ENCODE measurements around the gene GAS5.
"Not testable (repeated sequence)": the region's sequence is repeated elsewhere in the genome, so short reads cannot be mapped to it uniquely, and the experiment has no call there.

The GAS5 gene

GRCh38 chr1:173868266-173869020, 654 bp upstream of the GAS5 start, which contains the start of gene ZBTB37:
ZBTB37 (plus strand) TSS chr1:173868380; CDS start chr1:173870226, 1,846 bp downstream.
- DNase-seq = peak; percentile 95 to 97

- no peak for DNase-seq
Measured at GRCh38 chr1:173867141-173867752, 542 bp downstream of the GAS5 start.

GRCh38 chr1:173866413-173867115, 1.2 kb downstream of the GAS5 start:
- no peak for DNase-seq

GRCh38 chr1:173865468-173866164, 2.2 kb downstream of the GAS5 start:
- DNase-seq = no peak

GRCh38 chr1:173864179-173864867, 3.5 kb downstream of the GAS5 start:
- no peak for DNase-seq

GRCh38 chr1:173863224-173864161, 4.3 kb downstream of the GAS5 start:
- no peak for DNase-seq

GRCh38 chr1:173862769-173863223, 5.0 kb downstream of the GAS5 start:
- DNase-seq = peak in 1 of 2 experiments; percentile 52

- DNase-seq = peak; percentile 77 to 79
Measured at GRCh38 chr1:173862146-173862768, 5.5 kb downstream of the GAS5 start.

- peak; percentile 72 for DNase-seq
Measured at GRCh38 chr1:173861731-173862145, 6.1 kb downstream of the GAS5 start.

- no peak for DNase-seq
Measured at GRCh38 chr1:173860065-173860464, 7.7 kb downstream of the GAS5 start.

- not testable (repeated sequence) for DNase-seq
Measured at GRCh38 chr1:173859547-173859946, 8.2 kb downstream of the GAS5 start.

GRCh38 chr1:173857363-173857917, 10.3 kb downstream of the GAS5 start:
- no peak for DNase-seq

GRCh38 chr1:173856903-173857302, 10.9 kb downstream of the GAS5 start:
- no peak for DNase-seq

- DNase-seq = no peak
Measured at GRCh38 chr1:173856014-173856413, 11.8 kb downstream of the GAS5 start.

GRCh38 chr1:173853074-173853473, 14.7 kb downstream of the GAS5 start:
- DNase-seq = no peak

GRCh38 chr1:173852105-173852504, 15.7 kb downstream of the GAS5 start:
- no peak for DNase-seq

GRCh38 chr1:173832748-173833147, 35.0 kb downstream of the GAS5 start:
- no peak for DNase-seq

- DNase-seq = no peak
Measured at GRCh38 chr1:173827611-173828010, 40.2 kb downstream of the GAS5 start.

GRCh38 chr1:173824315-173825081, 43.3 kb downstream of the GAS5 start, which contains the start of the genes CENPL and DARS2:
CENPL (minus strand) TSS chr1:173824883; CDS start chr1:173811299, 13,584 bp downstream.
DARS2 (plus strand) TSS chr1:173824673; CDS start chr1:173825230, 557 bp downstream.
- peak; percentile 93 for DNase-seq
